NCI-H187 treated with DMSO at 0.1 percent for 48 hours (cell line): ENCODE data around the gene STYXL2.

Experiments
- DNase-seq: peaks from one replicate; lab custom pipeline; 2025; lab: John Stamatoyannopoulos, UW

The STYXL2 gene

DNA sequence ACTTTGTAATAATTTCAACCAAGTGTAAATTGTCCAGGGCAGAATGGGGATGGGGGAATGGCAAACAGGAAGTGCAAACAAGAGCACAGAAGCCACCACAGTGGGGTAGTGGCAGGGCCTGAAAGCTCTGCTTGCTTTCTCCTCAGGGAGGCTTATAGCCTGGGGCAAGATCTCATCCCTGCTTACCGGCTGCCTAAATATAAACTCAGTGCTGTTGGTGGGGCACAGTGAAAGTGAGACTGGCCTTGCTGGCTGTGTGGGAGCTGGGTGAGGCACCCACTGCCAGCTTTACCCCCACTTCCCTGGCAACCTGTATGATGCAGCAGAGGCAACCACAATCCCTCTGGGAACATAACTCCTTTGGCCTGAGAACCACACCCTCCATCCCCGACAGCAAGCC, 15.2 kb downstream of the STYXL2 start:
- DNase-seq, result no peak

DNA sequence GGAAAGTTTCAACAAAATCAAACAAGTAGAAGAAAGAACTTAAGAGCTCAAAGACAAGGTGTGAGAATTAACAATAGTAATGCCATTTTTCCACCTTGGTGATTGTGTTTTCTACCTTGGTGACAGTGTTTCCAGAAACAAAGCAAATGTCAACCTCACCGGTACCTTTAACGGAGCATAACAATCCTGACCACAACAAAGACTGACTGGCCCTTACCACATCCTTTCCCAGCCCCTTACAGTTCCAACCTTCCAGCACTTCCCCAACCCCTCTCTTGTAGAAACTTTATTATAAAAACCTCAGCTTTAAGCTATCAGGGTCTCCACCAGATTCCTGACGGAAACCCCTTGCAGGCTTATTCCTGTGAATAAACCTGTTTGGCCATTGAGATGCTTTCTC, 16.7 kb downstream of the STYXL2 start:
- DNase-seq, result no peak

DNA sequence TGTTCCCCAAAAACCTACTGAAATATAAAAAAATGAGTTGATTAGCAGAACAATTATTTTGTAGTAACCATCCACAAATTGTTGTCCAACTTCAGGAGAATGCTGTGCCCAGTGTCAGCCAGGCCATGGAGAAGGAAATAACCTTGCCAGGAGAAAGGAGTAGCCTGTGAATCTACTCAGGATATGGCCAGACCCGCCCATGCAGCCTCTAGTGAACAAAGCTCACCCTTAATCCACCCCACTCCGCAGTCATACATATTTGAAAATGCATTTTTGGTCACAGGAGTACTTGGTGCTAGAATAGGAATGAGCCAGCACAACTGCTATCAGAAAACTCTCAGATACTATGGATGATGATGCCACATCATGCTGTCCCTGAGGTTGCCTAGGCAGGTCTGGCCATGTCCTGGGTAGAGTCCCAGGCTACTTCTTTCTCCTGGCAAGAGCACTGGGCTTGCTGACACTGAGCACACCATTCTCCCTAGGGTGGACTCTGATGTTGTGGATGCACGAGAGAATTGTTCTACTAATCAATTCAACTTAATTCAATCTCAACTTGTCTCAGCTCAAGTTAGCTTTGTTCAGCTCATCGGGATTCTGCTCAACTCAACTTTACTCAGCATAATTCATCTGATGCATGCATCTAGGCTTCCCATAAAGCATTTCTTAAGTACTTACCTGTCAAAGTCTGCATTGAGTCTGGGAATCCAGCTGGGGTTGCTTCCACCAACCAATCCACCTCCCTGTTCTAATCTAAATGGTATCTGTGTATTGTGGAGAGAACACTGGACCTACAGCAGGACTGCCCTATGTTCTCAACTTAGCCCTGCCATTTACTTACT, 18.2 kb downstream of the STYXL2 start:
- DNase-seq, result no peak

DNA sequence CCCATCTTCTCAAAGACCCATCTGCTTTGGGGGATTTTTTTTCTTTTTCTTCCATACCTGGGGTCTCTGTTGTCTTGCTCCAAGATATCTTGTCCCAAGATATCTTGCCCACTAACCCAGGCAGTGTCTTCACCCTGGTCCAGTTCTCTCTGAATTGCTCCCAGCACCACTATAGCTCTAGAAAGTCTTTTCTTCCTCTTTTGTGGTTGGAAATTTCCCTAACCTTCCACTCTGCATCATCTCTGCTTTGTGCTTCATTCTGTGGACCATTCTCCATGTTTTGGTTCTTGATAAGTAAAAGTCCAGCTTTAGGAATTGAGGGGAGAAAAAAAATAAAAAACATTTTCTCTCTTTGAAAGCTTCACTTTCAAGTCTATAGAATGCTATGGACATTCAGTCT, 20.9 kb downstream of the STYXL2 start:
- no peak for DNase-seq

DNA sequence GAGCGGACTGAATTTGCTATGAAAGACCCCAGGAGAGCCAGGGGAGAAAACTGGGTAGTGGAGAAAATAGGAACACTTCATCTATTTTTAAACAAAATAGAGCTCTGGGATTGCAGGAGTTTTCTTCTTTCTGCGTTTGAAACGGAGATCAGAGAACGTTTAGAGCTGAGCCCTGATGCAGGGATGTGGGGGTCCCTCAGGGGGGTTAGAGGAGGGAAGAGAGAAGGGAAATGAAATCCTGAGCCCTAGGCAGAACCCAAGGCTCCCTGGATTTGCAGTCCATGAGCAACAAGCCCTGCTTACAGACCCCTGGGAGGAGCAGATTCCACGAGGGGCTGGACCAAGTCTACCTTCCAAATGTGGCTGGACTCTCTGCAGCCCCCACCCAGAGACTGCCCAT, 21.8 kb downstream of the STYXL2 start:
- no peak for DNase-seq

DNA sequence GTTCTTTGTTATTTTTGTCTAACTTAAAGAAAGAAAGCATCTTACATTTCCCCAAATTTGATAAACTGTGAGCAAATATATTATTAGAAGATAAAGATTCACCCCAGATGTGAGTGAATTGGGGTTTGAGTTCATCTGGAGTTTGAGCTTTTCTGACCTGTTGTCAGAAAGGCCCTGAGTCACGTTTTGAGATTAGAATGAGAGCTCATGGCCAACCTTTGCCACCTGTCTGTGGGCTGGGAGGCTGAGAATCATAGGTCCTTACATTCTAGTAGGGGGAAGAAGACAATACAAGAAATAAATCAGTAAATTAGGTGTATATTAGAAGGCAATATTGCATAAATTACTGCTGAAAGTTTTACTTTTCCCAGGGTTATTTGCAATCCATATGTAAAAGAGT, 22.3 kb downstream of the STYXL2 start:
- DNase-seq, result no peak

DNA sequence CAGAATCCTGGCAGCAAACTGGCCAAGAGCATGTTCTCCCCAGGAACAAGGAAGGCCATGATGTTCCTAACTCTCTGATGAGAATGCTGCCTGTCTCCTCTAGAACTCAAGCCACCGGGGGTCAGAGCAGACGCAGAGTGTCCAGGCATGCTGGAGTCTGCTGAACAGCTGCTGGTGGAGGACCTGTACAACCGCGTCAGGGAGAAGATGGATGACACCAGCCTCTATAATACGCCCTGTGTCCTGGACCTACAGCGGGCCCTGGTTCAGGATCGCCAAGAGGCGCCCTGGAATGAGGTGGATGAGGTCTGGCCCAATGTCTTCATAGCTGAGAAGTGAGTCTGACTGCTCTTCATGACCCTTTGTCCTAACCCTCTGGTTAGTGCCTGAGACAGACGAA, 23.4 kb downstream of the STYXL2 start:
- DNase-seq, result no peak

DNA sequence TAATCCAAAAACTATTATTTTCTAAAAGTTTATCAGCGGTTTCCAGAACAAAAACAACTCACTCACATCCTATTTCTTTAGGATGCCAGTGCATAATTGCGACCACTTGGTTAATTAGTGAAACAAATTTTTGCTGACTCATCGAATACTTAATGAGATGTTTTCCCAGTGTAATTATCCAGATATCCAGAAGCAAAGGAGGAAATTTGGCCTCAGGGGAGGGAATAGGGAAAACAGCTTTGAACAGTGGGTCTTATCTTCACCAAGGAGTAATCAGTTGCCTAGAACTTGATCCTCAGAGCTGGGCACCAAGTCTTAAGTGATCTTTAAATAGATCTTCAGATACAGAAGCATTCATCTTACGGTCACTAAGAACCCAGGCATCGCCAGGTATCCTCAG, 24.3 kb downstream of the STYXL2 start:
- DNase-seq, result no peak

DNA sequence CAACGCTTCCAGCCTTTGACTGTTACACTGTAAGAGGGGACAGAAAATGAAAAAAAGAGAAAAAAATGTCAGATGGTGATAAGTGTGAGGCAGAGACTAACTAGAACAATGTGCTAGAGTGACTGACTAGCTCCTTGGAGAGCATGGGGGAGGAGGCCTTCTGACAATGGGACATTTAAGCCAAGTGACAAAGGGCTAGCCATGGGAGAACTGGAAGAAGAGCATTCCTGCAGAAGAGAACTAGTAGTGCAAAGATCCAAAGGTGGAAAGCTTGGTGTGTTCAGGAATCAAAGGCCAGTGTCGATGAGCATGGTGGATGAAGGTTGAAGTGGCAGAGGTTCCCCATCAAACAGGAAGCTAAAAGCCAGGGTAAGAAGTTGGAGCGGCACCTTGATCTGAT, 25.8 kb downstream of the STYXL2 start:
- DNase-seq, result no peak

DNA sequence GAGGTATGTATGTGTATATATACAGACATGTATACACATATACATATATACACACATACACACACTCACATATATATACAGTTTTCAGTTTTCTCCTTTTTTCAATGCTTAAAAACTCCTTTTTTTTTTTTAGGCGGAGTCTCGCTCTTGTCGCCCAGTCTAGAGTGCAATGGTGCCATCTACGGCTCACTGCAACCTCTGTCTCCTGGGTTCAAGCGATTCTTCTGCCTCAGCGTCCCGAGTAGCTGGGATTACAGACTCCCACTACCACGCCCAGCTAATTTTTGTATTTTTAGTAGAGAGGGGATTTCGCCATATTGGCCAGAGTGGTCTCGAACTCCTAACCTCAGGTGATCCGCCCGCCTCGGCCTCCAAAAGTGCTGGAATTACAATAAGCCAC, 27.0 kb downstream of the STYXL2 start:
- DNase-seq, result no peak

DNA sequence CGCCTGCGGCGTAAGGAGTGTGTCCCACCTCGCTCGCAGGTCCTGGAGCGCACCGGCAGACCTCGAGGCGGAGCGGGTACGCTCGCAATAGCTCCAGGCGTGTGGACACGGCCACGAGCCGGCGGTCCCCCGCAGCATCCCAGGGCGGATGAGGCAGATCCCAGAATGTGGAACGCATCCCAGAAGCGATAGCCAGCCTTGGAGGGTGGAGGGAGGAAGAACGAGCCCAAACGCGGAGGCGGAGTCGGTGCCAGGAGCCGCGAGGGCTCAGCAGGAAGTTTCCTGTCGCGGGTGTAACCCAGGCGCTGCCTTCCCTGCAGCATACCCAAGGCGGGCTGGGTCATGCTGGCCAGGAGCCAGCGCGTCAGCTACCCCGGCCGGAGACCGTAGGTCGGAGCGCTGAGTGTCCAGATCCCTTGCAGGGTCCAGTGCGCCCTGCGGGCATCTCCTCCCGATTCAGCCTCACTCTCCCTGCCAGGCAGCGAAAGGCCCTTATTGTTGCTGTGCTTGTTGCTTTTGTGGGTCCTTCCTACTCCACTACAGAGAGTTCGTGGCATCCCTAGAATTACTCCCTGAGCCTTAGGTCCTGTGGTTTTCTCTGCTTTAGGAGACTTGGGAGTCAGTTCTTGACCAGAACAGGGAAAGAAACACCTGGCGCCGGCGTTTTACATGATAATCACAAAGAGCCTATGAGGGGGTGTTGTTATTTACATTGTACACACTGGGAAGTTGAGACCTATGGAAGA, 27.7 kb downstream of the STYXL2 start:
- DNase-seq, result no peak

DNA sequence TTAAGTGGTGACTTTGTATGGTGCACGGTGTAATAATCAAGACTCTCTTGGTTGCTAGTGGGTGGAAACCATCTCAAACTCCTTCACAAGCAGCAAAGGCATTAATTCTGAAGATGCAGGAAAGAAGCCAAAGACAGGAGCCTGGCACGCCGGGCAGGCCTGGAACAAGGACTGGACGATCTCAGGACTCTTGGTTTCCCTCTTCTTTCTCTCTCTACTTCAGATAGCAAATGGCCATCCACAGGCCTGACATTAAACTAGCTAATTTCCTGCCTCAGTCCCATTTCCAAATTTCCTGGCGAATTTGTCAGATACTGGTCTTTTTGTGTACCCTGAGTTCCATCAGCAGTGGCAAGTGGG, 28.2 kb downstream of the STYXL2 start:
- DNase-seq, result no peak

DNA sequence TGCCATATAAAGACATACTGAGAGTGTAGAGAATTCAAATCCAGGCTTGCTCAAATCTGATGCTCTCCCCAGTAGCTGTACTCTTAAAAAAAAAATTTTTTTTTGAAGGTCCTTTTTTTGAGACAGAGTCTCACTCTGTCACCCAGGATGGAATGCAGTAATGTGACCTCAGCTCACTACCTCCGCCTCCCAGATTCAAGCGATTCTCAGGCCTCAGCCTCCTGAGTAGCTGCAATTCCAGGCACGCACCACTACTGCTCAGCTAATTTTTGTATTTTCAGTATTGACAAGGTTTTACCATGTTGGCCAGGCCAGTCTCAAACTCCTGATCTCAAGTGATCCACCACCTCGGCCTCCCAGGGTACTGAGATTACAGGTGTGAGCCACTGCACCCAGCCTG, 28.7 kb downstream of the STYXL2 start:
- no peak for DNase-seq

DNA sequence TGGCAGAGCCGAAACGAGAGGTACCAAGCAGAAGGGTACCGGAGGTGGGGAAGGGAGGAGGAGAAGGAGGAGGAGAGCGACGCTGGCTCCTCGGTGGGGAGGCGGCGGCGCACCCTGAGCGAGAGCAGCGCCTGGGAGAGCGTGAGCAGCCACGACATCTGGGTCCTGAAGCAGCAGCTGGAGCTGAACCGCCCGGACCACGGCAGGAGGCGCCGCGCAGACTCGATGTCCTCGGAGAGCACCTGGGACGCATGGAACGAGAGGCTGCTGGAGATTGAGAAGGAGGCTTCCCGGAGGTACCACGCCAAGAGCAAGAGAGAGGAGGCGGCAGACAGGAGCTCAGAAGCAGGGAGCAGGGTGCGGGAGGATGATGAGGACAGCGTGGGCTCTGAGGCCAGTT, 32.4 kb downstream of the STYXL2 start:
- DNase-seq, result no peak

DNA sequence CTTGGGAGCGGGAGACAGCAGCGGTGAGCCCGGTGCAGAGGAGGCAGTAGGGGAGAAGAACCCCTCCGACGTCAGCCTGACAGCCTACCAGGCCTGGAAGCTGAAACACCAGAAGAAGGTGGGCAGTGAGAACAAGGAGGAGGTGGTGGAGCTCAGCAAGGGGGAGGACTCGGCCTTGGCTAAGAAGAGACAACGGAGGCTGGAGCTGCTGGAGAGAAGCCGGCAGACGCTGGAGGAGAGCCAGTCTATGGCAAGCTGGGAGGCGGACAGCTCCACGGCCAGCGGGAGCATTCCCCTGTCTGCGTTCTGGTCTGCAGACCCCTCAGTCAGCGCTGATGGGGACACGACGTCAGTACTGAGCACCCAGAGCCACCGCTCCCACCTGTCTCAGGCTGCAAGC, 32.9 kb downstream of the STYXL2 start:
- no peak for DNase-seq

DNA sequence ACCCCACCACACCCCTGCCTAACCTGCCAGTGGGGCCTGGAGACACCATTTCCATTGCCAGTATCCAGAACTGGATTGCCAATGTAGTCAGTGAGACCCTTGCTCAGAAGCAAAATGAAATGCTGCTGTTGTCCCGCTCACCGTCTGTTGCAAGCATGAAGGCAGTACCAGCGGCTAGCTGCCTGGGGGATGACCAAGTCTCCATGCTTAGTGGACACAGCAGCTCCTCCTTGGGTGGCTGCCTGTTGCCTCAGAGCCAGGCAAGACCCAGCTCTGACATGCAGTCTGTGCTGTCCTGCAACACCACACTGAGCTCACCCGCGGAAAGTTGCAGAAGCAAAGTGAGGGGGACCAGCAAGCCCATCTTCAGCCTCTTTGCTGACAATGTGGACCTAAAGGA, 33.4 kb downstream of the STYXL2 start:
- no peak for DNase-seq

DNA sequence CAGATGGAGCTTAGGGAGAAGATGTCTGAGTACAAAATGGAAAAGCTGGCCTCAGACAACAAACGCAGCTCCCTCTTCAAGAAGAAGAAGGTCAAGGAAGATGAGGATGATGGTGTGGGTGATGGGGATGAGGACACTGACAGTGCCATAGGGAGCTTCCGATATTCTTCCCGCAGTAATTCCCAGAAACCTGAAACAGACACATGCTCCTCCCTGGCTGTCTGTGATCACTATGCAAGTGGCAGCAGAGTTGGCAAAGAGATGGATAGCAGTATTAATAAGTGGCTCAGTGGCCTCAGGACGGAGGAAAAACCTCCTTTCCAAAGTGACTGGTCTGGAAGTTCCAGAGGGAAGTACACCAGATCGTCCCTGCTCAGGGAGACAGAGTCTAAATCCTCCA, 33.8 kb downstream of the STYXL2 start:
- DNase-seq, result no peak

DNA sequence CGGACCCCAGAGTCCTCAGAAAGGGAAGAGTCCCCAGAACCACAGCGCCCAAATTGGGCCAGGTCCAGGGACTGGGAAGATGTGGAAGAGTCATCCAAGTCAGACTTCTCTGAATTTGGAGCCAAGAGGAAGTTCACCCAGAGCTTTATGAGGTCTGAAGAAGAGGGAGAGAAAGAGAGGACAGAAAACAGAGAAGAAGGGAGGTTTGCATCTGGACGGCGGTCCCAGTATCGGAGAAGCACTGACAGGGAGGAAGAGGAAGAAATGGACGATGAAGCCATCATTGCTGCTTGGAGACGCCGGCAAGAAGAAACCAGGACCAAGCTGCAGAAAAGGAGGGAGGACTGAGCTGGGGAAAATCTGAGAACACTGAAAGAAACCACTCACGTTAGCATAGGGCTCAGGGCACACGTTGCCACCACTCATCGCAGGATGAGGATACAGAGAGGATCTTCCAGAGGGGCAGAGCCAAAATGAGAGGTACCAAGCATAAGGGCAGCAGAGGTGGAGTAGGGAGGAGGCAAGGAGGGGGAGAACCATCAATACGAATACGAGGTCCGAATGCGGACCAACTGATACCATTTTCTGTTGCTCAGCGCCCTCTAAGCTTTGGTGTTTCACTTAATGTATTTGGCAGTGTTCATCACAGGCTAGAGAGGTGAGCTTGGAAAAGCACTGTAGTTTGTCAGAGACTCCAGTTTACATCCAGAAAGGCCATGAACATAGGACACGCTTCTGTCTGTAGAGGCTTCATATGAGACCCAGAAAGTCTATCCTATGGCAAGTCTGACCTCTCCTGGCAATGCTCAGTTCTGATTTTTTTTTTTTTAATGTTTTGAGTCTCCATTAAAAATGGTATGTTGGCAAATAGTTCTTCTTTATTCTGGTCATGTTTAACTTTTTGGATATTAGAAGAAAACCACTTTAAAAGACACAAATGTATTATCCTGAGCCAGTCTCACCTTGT, 34.7 kb downstream of the STYXL2 start:
- no peak for DNase-seq

DNA sequence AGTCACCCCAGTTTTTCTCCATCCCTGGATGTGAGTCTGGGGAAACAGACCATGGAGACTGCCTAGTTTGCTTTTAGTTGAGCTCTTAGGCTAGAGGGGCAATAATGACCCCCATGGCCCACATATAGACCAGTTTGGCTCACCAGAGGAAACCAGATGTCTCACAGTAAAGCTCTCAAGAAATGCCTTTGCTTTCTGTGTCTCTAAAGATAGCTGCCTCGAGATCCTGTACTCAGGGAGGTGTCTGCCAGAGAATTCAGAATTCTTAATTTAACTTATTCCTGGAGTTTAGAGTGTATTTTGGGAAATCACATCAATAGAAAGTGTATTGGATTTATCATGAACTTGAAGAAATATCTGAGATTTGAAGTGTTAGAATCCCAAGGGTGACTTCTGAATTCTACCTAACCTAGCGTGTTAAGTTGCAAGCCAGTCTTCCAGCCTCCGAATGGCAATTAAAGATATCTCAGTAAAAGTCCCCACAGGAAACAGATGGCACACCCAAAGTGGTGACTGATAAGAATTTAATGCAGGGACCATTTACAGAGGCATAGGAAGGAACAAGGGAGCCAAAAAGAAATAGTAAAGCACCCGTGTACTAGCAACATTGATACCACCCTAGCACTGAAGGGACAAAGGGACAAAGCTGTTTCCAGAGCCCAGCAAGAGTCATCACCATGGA, 37.1 kb downstream of the STYXL2 start:
- DNase-seq, result no peak

DNA sequence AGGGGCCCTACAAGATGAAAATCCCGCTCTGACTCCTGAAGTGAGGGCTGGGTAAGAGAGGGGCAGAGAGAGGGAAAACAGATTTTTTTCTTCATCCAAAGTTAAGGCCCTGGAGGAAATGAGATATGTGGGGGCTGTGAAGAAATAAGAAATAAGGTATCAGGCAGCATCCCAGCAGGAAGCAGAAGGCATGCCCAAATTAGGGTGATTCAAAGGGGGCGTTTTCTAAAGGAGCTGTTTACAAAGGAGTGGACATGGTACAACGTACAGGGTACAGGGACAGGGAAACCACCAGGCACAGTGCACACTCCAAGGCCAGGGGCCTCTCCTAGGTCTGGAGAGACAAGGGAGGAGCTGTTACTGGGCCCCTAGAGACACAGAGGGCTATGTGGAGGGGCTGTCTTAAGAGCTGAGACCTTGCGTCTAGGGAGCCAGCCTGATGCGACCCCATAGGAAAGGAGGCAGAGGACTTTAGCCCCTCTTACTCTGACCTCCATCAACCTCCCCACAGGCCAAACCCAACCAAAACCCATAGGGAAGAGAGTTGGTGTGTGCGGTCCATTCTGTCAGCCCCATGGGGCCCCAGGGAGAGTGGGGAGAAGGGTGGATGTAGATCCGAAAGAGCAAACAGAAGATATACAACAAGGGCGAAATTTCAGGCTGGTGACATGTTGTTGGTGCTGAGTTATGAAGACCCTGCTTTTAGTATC, 38.6 kb downstream of the STYXL2 start:
- DNase-seq, result no peak

DNA sequence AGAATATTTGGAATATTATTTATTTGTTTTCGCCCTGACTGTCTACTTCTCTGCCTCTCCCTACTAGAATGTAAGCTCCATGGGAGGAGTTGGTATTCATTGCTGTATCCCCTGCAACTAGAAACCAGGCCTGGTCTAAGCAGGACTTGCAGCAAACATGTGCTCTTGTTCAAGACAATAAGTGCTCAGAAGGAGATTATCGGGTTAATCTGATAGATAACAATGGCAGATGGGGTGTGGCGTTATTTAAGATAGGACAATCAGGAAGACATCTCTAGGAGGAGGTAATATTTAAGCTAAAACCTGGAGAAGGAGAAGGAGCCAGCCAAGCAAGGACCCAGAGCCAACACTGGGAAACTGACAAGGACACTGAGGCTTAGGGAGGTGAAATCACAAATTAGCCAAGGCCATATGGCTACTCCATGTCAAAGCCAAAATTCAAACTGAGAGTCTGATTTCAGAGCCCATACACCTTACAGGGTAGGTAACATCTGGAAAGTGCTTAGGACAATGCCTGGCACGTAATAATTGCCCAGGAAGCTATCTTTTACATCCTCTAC, 41.5 kb downstream of the STYXL2 start:
- no peak for DNase-seq
